Thoracic aorta (tissue), 2 donors: ENCODE measurements around the gene ST6GALNAC5. TPM values are rescaled to one million over a fixed set of nuclear protein-coding genes. Genes with fewer than 3 reads are reported as not detected.

Experiments used
- ATAC-seq: fragments of 150-250 bp; one replicate; pipeline ENCODE4 v1.8.0; 2017; ENCODE audit warnings: low read depth; ENCODE audit not compliant: insufficient number of reproducible peaks, low FRiP score
- DNase-seq: peaks from one replicate; pipeline ENCODE4 v3.0.0-alpha.2; 2020; ENCODE audit warnings: low spot score
- H3K27ac ChIP-seq, 2 donors: fragments of 200-600 bp; sonication (generic); 1 replicate in 1 of 2; 2 replicates in 1 of 2; pipeline ENCODE4 v1.5.1; 2016; ENCODE audit warnings: mild to moderate bottlenecking in 2 of 2, moderate library complexity in 2 of 2
- H3K27me3 ChIP-seq: fragments of 200-600 bp; sonication (generic); replicated peaks from 2 replicates; pipeline ENCODE4 v1.6.0; 2016; ENCODE audit warnings: mild to moderate bottlenecking; ENCODE audit not compliant: insufficient read depth
- H3K36me3 ChIP-seq: fragments of 200-600 bp; sonication (generic); one replicate; pipeline ENCODE4 v1.5.1; 2016
- H3K4me1 ChIP-seq, 2 donors: fragments of 200-600 bp; sonication (generic); 1 replicate in 1 of 2; 2 replicates in 1 of 2; pipeline versions ENCODE4 v1.5.1 to v1.6.0; 2016; ENCODE audit warnings: low read depth in 2 of 2, mild to moderate bottlenecking in 1 of 2; ENCODE audit not compliant: control insufficient read depth in 1 of 2
- H3K4me3 ChIP-seq: fragments of 200-600 bp; sonication (generic); 2 replicates; pipeline ENCODE4 v1.5.1; 2016; ENCODE audit warnings: mild to moderate bottlenecking
- H3K9me3 ChIP-seq: fragments of 200-600 bp; sonication (generic); 2 replicates; pipeline ENCODE4 v1.5.1; 2016
- total RNA-seq, 2 donors: library from RNA; depleted of rRNA; stranded (reverse); fragments of >200 nt; gene quantifications; one replicate each; pipeline versions ENCODE4 v1.1.0 to v1.2.3, GENCODE V29; 2016
- TF ChIP-seq, protein P1 (sequence below): fragments of 200-600 bp; sonication (generic); IDR thresholded peaks from one replicate; pipeline ENCODE4 v1.5.1; 2019; ENCODE audit warnings: antibody characterized with exemption

The ST6GALNAC5 gene
- total RNA-seq, 2 donors from 2014 or later: 7.2 to 19.8 TPM

DNA sequence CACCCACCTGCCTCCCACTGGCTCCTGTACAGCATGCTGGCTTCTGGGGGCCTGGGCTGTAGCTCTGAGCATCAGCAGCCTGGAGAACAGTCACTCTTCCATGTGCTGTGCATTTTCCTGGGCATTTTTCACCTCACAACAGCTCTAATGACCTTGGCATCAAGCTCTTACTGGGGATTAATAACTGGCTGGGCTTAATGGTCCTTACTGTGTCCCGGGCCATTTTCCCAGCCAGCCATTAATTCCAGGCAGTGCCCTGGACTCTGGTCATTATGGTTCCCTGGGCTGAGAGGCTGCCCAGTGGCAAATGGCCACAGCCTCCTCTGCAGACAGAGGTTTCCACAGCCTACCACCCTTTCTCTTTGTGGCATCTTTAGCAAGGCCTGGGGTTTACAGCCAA lies 171.8 kb downstream of the ST6GALNAC5 start:
- no peaks in the 10 kb centered on the region for H3K9me3 ChIP-seq
- H3K4me1 ChIP-seq: no peaks in the 10 kb centered on the region
- DNase-seq (no peak), ATAC-seq (no peak)
- H3K4me3 ChIP-seq: no peak overlapping the region
- no peaks in the 10 kb centered on the region for H3K27me3 ChIP-seq
- no peaks in the 10 kb centered on the region for H3K36me3 ChIP-seq
- TF ChIP-seq, protein P1, sequence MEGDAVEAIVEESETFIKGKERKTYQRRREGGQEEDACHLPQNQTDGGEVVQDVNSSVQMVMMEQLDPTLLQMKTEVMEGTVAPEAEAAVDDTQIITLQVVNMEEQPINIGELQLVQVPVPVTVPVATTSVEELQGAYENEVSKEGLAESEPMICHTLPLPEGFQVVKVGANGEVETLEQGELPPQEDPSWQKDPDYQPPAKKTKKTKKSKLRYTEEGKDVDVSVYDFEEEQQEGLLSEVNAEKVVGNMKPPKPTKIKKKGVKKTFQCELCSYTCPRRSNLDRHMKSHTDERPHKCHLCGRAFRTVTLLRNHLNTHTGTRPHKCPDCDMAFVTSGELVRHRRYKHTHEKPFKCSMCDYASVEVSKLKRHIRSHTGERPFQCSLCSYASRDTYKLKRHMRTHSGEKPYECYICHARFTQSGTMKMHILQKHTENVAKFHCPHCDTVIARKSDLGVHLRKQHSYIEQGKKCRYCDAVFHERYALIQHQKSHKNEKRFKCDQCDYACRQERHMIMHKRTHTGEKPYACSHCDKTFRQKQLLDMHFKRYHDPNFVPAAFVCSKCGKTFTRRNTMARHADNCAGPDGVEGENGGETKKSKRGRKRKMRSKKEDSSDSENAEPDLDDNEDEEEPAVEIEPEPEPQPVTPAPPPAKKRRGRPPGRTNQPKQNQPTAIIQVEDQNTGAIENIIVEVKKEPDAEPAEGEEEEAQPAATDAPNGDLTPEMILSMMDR: no peak
- H3K27ac ChIP-seq: no peak overlapping the region

DNA sequence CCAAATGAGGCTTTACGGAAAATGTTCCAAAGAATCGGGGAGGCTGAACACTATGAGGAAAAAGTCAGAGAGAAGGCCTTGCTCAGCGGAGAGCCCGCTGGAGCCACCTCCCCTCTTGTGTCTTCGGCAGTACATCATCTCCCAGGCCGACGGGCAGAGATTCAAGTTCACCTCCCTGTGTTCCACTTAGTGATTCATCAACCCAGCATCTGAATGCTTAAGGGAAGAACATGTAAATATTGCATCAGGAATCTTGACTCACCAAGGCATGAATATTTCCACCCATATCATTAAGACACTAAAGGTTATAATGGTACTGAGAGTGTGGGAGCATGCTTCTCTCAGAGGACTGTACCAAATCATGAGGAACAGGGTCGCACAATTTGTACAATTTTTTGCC lies 172.5 kb downstream of the ST6GALNAC5 start:
- H3K4me1 ChIP-seq: no peaks in the 10 kb centered on the region
- H3K27me3 ChIP-seq: no peaks in the 10 kb centered on the region
- TF ChIP-seq, protein P1: no peak
- no peak overlapping the region for H3K4me3 ChIP-seq
- H3K36me3 ChIP-seq: no peaks in the 10 kb centered on the region
- ATAC-seq: no peak
- no peaks in the 10 kb centered on the region for H3K9me3 ChIP-seq
- DNase-seq: no peak
- no peak overlapping the region for H3K27ac ChIP-seq

DNA sequence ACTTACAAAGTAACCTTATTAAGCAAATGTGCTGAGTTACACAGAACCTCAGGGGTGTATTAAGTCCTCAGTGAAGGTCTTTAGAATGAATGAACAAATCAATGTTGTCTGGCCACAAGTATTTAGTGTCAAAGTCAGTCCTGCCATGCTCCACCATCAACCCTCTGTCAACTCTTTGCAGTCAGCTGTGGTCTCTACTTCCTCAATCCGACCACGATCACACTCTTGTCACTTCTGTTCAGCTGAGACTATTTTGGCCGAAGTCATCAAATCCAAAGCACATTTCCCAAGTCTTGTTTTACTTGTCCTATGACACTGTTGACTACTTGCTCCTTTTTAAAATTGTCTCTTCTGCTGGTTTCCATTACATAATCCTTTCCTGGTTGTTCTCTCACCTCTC lies 173.5 kb downstream of the ST6GALNAC5 start:
- Histone ChIP-seq H3K4me3 (no peak overlapping the region), H3K27me3 (no peaks in the 10 kb centered on the region), H3K4me1 (no peaks in the 10 kb centered on the region), H3K9me3 (no peaks in the 10 kb centered on the region), H3K36me3 (no peaks in the 10 kb centered on the region), H3K27ac (no peak overlapping the region)
- TF ChIP-seq, protein P1: no peak
- ATAC-seq (no peak), DNase-seq (no peak)

DNA sequence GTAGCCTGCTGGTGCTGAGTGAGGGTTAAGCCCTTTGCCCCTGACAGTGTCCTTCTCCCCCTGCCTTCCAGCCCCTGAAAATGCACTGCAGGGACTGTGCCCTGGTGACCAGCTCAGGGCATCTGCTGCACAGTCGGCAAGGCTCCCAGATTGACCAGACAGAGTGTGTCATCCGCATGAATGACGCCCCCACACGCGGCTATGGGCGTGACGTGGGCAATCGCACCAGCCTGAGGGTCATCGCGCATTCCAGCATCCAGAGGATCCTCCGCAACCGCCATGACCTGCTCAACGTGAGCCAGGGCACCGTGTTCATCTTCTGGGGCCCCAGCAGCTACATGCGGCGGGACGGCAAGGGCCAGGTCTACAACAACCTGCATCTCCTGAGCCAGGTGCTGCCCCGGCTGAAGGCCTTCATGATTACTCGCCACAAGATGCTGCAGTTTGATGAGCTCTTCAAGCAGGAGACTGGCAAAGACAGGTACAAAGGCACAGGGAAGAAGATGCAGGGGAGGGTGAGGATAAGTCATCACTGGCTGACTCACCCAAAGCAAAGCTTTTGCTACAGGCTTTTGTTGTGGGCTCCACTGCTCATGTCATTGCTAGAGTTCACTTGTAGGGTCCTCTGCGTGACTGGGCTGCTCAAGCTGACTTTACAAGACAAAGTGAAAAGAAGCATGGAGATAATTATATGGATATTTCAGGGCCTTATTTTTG lies 177.0 kb downstream of the ST6GALNAC5 start:
- Histone ChIP-seq H3K4me1 (no peaks in the 10 kb centered on the region), H3K9me3 (no peaks in the 10 kb centered on the region), H3K36me3 (no peaks in the 10 kb centered on the region), H3K27ac (no peak overlapping the region), H3K4me3 (no peak overlapping the region), H3K27me3 (no peaks in the 10 kb centered on the region)
- DNase-seq: no peak
- TF ChIP-seq, protein P1: no peak
- no peak for ATAC-seq

DNA sequence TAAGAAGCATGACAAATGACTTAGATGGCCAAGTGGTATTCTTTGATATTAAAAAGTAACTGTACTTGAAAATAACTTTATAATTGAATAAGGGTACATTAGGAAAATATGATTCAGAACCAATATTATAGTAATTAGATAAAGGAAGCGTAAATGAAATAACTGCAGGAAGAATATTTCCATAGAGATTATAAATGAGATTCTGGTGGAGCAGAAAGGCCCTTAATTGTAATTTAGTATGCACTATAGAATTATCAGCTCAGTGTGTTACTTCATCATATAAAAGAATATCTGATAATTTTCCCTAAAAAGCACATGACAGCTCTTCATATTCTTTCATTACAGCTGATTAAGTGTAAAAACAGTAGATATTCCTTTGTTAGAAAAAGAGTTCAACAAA lies 180.3 kb downstream of the ST6GALNAC5 start:
- no peak for ATAC-seq

More for the DNA sequence above, 180.3 kb downstream of the ST6GALNAC5 start:
- Histone ChIP-seq H3K4me3 (no peak overlapping the region), H3K27me3 (no peaks in the 10 kb centered on the region), H3K9me3 (no peaks in the 10 kb centered on the region), H3K27ac (no peak overlapping the region), H3K36me3 (no peaks in the 10 kb centered on the region), H3K4me1 (no peaks in the 10 kb centered on the region)
- TF ChIP-seq, protein P1: no peak
- no peak for DNase-seq
